ENCODE results near the gene ST3GAL6.

ST3GAL6 gene

DNA sequence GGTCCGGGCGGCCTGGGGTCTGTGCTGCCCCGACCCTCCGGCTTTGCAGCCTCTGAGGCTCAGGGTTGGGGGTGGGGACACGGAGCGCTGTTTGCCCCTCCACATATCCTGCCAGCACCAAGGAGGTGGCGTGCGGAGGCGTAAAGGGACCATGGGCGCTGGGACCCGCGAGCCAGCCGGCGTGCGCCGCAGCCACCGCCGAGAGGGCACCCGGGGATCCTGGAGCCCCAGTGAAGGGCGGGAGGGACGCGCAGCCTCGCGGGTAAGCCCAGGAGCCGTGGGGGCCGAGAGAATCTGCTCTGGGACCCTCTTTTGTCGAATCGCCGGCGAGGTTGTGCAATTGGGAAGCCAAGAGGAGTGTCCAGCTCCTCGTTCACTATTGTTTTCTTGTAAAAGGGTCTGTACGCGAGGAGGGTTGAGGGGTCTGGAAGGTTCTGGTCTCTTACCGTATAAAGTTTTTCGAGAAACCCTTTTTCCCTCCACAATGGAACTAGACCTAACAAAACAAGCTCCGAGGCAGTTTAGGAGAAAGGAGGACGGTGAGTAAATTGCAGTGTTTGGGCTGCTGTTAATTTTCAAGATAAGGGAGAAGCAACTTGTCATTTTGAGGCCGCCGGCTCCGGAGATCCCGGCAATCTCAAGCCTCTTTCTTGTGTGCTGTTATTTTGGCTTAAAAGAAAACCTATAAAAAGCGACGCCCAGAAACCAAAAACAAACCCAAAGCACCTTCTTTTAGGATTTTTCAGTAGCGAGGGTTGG, 29.9 kb upstream of the ST3GAL6 start:
- peak overlapping the region; percentile 77 for H3K4me3 Mint-ChIP-seq
- ATAC-seq (peak; percentile 35), DNase-seq (peak; percentile 23)
- peaks cover 56% of the 10 kb centered on the region for H3K27me3 Mint-ChIP-seq
- H3K9me3 Mint-ChIP-seq: no peaks in the 10 kb centered on the region
- H3K4me1 Mint-ChIP-seq: peaks cover 23% of the 10 kb centered on the region
- no peaks in the 10 kb centered on the region for H3K36me3 Mint-ChIP-seq (ENCODE audit: low read depth)
- no peak overlapping the region for H3K27ac Mint-ChIP-seq

GRCh38 chr3:98733812-98734281, 29.3 kb upstream of the ST3GAL6 start:
- peaks cover 53% of the 10 kb centered on the region for H3K27me3 Mint-ChIP-seq
- DNase-seq (no peak), ATAC-seq (no peak)
- peak overlapping the region; percentile 77 for H3K4me3 Mint-ChIP-seq
- no peaks in the 10 kb centered on the region for H3K36me3 Mint-ChIP-seq (ENCODE audit: low read depth)
- H3K4me1 Mint-ChIP-seq: peaks cover 23% of the 10 kb centered on the region
- no peaks in the 10 kb centered on the region for H3K9me3 Mint-ChIP-seq
- no peak overlapping the region for H3K27ac Mint-ChIP-seq

- Mint-ChIP-seq H3K9me3 (no peaks in the 10 kb centered on the region), H3K36me3 (ENCODE audit: low read depth) (no peaks in the 10 kb centered on the region), H3K27me3 (peaks cover 53% of the 10 kb centered on the region), H3K4me3 (peak overlapping the region; percentile 77), H3K27ac (no peak overlapping the region), H3K4me1 (peaks cover 23% of the 10 kb centered on the region)
- no peak for DNase-seq
- no peak for ATAC-seq
These were observed 28.8 kb upstream of the ST3GAL6 start for GRCh38 chr3:98734306-98734705.

DNA sequence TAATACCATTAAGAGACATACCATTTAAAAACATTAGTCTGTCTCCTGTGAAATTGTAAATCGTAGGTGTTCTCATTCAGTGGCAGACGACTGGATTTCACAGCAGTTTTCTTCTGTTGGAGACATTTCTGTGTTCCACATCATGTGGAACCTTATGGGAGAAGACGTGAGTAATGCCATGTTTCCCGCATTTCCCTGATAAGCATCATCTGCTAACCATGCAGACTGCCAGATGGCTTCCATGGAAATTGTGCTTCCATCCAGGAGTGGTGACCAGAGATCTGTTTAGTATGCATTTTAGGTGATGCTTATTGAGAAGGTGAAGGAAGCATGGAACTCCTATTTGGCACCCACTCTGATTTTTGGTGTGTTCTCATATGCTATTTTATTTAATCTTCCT, 28.4 kb upstream of the ST3GAL6 start:
- ATAC-seq (no peak), DNase-seq (no peak)
- Mint-ChIP-seq H3K9me3 (no peaks in the 10 kb centered on the region), H3K36me3 (ENCODE audit: low read depth) (no peaks in the 10 kb centered on the region), H3K27me3 (peaks cover 50% of the 10 kb centered on the region), H3K4me1 (peaks cover 23% of the 10 kb centered on the region), H3K27ac (no peak overlapping the region), H3K4me3 (no peak overlapping the region)

DNA sequence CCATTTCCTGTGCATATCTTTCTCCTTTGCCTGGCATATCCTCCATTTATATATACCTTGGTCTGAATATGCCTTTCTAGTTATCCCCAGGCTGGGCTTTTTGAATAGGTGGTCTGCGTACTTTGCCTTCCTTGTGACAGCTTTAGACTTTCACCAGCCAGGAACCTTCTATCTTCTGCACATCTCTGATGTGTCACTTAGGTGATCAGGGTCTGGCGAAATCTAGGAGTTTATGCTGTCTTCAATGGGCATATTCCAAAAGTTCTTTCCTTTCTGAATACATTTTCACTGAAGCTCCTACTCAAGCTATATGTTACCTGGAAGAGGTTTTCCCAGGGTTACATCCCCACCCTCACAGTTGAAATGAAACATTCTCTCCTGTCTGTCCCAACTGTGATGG, 27.8 kb upstream of the ST3GAL6 start:
- no peaks in the 10 kb centered on the region for H3K36me3 Mint-ChIP-seq (ENCODE audit: low read depth)
- peaks cover 47% of the 10 kb centered on the region for H3K27me3 Mint-ChIP-seq
- DNase-seq: no peak
- H3K4me1 Mint-ChIP-seq: peaks cover 23% of the 10 kb centered on the region
- H3K9me3 Mint-ChIP-seq: no peaks in the 10 kb centered on the region
- no peak overlapping the region for H3K4me3 Mint-ChIP-seq
- no peak for ATAC-seq
- no peak overlapping the region for H3K27ac Mint-ChIP-seq

- peaks cover 44% of the 10 kb centered on the region for H3K27me3 Mint-ChIP-seq
These were observed 27.3 kb upstream of the ST3GAL6 start for GRCh38 chr3:98735761-98736269.

GRCh38 chr3:98737301-98737700, 25.8 kb upstream of the ST3GAL6 start:
- Mint-ChIP-seq H3K4me3 (no peak overlapping the region), H3K36me3 (ENCODE audit: low read depth) (no peaks in the 10 kb centered on the region), H3K27me3 (peaks cover 35% of the 10 kb centered on the region), H3K9me3 (no peaks in the 10 kb centered on the region), H3K27ac (no peak overlapping the region), H3K4me1 (peaks cover 11% of the 10 kb centered on the region)
- DNase-seq: no peak
- no peak for ATAC-seq

More at GRCh38 chr3:98735761-98736269, 27.3 kb upstream of the ST3GAL6 start:
- Mint-ChIP-seq H3K4me1 (peaks cover 18% of the 10 kb centered on the region), H3K4me3 (no peak overlapping the region), H3K36me3 (ENCODE audit: low read depth) (no peaks in the 10 kb centered on the region), H3K9me3 (no peaks in the 10 kb centered on the region), H3K27ac (no peak overlapping the region)
- DNase-seq: no peak
- no peak for ATAC-seq

GRCh38 chr3:98739266-98739665, 23.9 kb upstream of the ST3GAL6 start:
- no peak for ATAC-seq
- no peak for DNase-seq
- Mint-ChIP-seq H3K4me3 (no peak overlapping the region), H3K36me3 (ENCODE audit: low read depth) (no peaks in the 10 kb centered on the region), H3K9me3 (no peaks in the 10 kb centered on the region), H3K27ac (no peak overlapping the region), H3K27me3 (peaks cover 23% of the 10 kb centered on the region), H3K4me1 (no peaks in the 10 kb centered on the region)

DNA sequence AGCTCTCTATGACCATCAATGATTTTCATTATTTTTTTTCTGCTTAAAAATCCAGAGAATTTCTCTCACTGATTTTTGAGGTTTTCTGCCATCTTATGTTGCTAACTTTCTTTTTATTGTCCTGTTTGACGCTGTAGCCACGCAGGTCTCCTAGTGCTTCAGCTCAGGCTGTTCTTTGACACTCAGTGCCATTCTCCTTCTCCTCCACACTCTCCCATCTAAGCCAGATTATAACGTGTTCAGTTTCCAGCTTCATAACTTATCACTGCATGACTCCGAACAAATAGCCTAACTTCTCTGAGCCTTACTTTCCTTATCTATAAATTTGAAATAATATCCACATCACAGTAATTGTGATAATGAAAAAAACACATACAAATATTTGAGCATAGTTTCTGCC, 22.8 kb upstream of the ST3GAL6 start:
- Mint-ChIP-seq H3K9me3 (no peaks in the 10 kb centered on the region), H3K27ac (no peak overlapping the region), H3K27me3 (peaks cover 14% of the 10 kb centered on the region), H3K4me3 (no peak overlapping the region), H3K36me3 (ENCODE audit: low read depth) (no peaks in the 10 kb centered on the region), H3K4me1 (no peaks in the 10 kb centered on the region)
- no peak for ATAC-seq
- no peak for DNase-seq

DNA sequence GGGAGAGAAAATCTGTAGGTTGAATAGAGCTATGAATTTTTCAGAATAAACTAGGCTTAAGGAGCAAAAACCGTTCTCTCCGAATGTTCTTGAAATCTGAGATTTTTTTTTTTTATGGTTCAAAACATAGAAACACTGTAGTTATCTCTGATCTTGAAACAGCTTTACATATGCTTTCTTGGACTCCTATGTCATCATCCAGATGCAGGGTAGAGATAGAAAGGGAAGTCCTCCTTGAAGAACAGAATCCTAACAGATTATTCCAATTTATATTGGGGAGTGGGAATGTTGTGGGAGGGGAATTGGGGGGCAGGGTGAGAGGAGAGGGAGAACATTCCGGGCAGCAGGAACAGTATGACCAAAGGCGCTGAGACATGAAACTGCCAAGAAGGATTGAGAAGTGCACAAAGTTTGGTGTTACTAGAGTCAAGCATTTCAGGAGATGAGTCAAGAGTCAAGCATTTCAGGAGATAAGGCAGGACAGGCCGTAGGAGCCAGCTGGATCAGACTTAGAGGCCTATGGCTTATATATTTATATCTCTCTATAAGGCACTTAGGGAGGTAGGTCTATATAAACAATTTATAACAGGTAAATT, 21.9 kb upstream of the ST3GAL6 start:
- peaks cover 14% of the 10 kb centered on the region for H3K27me3 Mint-ChIP-seq
- H3K36me3 Mint-ChIP-seq (ENCODE audit: low read depth): no peaks in the 10 kb centered on the region
- no peak overlapping the region for H3K27ac Mint-ChIP-seq
- no peak overlapping the region for H3K4me3 Mint-ChIP-seq
- no peaks in the 10 kb centered on the region for H3K4me1 Mint-ChIP-seq
- H3K9me3 Mint-ChIP-seq: no peaks in the 10 kb centered on the region
- DNase-seq: no peak
- no peak for ATAC-seq

DNA sequence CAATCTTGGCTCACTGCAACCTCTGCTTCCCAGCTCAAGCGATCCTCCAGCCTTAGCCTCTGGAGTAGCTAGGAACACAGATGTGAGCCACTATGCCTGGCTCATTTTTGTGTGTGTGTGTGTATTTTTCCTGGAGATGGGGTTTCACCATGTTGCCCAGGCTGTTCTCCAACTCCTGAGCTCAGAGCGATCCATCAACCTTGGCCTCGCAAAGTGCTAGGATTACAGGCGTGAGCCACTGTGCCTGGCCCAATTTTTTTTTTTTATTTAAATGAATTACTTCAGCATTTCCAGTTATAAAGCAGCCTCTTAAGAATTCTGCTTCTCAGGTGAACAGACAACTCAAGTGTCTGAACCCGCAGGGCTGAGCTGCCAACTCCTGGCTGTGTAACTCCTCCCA, 20.1 kb upstream of the ST3GAL6 start:
- H3K27me3 Mint-ChIP-seq: peaks cover 4% of the 10 kb centered on the region
- ATAC-seq (no peak), DNase-seq (no peak)
- H3K36me3 Mint-ChIP-seq (ENCODE audit: low read depth): no peaks in the 10 kb centered on the region
- no peak overlapping the region for H3K4me3 Mint-ChIP-seq
- no peaks in the 10 kb centered on the region for H3K9me3 Mint-ChIP-seq
- no peak overlapping the region for H3K27ac Mint-ChIP-seq
- H3K4me1 Mint-ChIP-seq: no peaks in the 10 kb centered on the region

DNA sequence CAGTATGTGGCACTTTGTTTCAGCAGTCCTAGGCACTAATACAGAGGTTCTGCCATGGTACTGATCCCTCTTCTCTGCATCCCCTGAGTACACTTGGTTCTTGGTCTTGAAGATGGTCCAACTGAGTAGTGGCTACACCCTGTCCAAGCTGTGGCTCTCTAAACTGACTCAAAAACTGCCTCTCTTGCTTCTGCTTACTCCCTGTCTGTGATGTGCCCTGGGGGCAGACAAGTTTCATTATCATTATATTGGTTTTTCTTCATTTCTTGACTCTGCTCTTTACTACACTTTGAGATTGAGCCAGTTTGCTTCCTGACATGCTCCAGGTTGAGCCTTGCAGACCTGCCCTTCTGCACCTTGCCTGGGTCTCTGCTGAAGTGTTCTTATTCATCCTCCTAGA, 18.9 kb upstream of the ST3GAL6 start:
- no peak for DNase-seq
- Mint-ChIP-seq H3K4me1 (no peaks in the 10 kb centered on the region), H3K27ac (no peak overlapping the region), H3K9me3 (no peaks in the 10 kb centered on the region), H3K27me3 (peaks cover 7% of the 10 kb centered on the region), H3K4me3 (no peak overlapping the region), H3K36me3 (ENCODE audit: low read depth) (no peaks in the 10 kb centered on the region)
- ATAC-seq: no peak

- Mint-ChIP-seq H3K9me3 (no peaks in the 10 kb centered on the region), H3K4me3 (no peak overlapping the region), H3K36me3 (ENCODE audit: low read depth) (no peaks in the 10 kb centered on the region), H3K4me1 (no peaks in the 10 kb centered on the region), H3K27me3 (peaks cover 5% of the 10 kb centered on the region), H3K27ac (no peak overlapping the region)
- ATAC-seq: no peak
- no peak for DNase-seq
These were observed 17.4 kb upstream of the ST3GAL6 start for GRCh38 chr3:98745718-98746117.

- DNase-seq (no peak), ATAC-seq (no peak)
- H3K27me3 Mint-ChIP-seq: peaks cover 5% of the 10 kb centered on the region
- no peaks in the 10 kb centered on the region for H3K9me3 Mint-ChIP-seq
- H3K27ac Mint-ChIP-seq: no peak overlapping the region
- no peaks in the 10 kb centered on the region for H3K4me1 Mint-ChIP-seq
- H3K36me3 Mint-ChIP-seq (ENCODE audit: low read depth): no peaks in the 10 kb centered on the region
- no peak overlapping the region for H3K4me3 Mint-ChIP-seq
These were observed 17.0 kb upstream of the ST3GAL6 start for GRCh38 chr3:98746122-98746521.

- H3K27me3 Mint-ChIP-seq: peaks cover 5% of the 10 kb centered on the region
- H3K9me3 Mint-ChIP-seq: no peaks in the 10 kb centered on the region
- H3K4me1 Mint-ChIP-seq: no peaks in the 10 kb centered on the region
- ATAC-seq: no peak
- no peaks in the 10 kb centered on the region for H3K36me3 Mint-ChIP-seq (ENCODE audit: low read depth)
- H3K4me3 Mint-ChIP-seq: no peak overlapping the region
- DNase-seq: no peak
- H3K27ac Mint-ChIP-seq: no peak overlapping the region
These were observed 16.3 kb upstream of the ST3GAL6 start for GRCh38 chr3:98746882-98747281.

All from activated naive CD8-positive, alpha-beta T cell treated with anti-CD3 and anti-CD28 coated beads, Interleukin-2, amount 50 U/mL, for 24 hours (primary cell).